ENCODE results near the gene RIPOR3.

RIPOR3 gene, protein sequence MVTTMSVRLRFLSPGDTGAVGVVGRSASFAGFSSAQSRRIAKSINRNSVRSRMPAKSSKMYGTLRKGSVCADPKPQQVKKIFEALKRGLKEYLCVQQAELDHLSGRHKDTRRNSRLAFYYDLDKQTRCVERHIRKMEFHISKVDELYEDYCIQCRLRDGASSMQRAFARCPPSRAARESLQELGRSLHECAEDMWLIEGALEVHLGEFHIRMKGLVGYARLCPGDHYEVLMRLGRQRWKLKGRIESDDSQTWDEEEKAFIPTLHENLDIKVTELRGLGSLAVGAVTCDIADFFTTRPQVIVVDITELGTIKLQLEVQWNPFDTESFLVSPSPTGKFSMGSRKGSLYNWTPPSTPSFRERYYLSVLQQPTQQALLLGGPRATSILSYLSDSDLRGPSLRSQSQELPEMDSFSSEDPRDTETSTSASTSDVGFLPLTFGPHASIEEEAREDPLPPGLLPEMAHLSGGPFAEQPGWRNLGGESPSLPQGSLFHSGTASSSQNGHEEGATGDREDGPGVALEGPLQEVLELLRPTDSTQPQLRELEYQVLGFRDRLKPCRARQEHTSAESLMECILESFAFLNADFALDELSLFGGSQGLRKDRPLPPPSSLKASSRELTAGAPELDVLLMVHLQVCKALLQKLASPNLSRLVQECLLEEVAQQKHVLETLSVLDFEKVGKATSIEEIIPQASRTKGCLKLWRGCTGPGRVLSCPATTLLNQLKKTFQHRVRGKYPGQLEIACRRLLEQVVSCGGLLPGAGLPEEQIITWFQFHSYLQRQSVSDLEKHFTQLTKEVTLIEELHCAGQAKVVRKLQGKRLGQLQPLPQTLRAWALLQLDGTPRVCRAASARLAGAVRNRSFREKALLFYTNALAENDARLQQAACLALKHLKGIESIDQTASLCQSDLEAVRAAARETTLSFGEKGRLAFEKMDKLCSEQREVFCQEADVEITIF

DNA sequence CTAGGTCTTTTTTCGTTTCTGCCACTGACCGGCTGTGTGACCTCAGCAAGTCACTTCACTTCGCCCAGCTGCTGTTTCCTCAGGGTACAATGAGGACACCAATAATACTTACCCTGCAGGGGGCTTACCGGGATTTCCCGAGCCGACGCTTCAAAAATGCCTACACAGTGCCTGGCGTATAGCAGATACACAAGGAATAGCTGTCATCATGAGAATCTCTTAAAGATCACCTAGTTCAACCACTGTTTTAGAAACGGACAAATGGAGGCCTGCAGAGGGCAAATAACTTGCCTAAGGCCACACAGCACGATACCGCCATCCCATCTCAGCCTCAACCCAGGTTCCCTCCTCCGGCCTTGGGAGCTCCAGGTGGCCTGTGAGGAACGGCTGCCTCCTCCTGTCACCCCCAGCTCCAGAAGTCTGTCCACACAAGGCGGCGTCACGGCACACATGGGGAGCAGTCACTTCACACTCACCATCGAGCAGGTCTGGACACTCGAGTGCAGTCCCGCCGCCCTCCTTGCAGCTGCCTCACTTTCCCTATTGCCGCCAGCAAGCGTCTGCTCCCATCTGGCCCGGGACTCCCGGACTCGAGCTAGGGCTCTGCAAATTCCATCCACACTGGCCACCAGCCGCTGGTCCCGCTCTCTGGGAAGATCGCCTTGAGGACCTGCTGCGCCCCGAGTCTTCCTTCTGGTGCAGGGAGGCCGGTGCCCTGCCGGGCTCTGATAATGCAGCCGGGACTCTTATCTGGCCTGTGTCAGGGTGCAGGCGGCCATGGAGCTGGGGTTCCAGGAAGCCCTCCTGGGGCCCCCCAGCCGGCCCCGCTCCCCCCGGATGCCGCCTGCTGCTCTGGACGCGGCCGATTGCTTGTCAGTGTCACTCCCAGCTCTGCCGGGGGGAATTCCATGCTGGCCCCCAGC lies at the start of gene RIPOR3:
RIPOR3 (minus strand) TSS at position 893 of the 923 bp plus-strand sequence; CDS start at position 479, 414 bp downstream.
- TF ChIP-seq CTCF (IDR thresholded peaks at IDR 0.05; ENCODE audit: low read depth, low read length) = no peak
- no peak for TF ChIP-seq EZH2phosphoT487 (IDR thresholded peaks at IDR 0.05; ENCODE audit: low read depth)
- no peak within 1 kb of the TSS for H2AFZ ChIP-seq (ENCODE audit: low read depth, low read length)
- H3K27ac ChIP-seq (ENCODE audit: low read length) = no peak within 1 kb of the TSS
- H3K27me3 ChIP-seq (ENCODE audit: low read depth, low read length) = peaks cover 42% of the 10 kb centered on the region
- H3K4me1 ChIP-seq (ENCODE audit: low read length) = no peaks in the 10 kb centered on the region
- no peak within 1 kb of the TSS for H3K4me3 ChIP-seq (ENCODE audit: low read length)
- no peak within 1 kb of the TSS for H3K9ac ChIP-seq (ENCODE audit: low read length)
- H4K20me1 ChIP-seq (ENCODE audit: insufficient read depth, low read length) = no peaks in the 10 kb centered on the region
- no peaks in the 10 kb centered on the region for H3K9me3 ChIP-seq (ENCODE audit: insufficient read depth, low read length)
- H3K79me2 ChIP-seq (ENCODE audit: low read length) = no peaks in the 10 kb centered on the region
- H3K4me2 ChIP-seq (ENCODE audit: low read length) = no peak within 1 kb of the TSS
- no peaks in the 10 kb centered on the region for H3K36me3 ChIP-seq (replicated peaks; ENCODE audit: low read depth, low read length)

DNA sequence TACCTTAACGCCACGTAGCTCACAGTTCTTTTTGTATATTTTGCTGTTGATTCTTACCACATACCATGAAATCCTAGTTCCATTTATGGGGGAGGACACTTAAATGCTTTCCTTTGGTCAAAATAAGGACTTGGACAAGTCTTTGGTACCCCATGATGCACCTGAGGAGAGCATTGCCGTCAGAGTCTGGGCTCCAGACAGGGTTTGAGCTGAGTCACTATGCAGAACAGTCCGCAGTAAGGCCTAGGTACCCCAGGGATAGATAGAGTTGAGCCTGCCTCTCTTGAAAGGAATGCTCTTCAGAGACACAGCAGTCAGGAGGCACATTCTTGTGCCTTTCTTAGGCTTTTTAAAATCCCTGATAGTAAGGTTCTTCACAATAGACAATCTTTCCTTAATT lies 46.0 kb upstream of the RIPOR3 start:
- no peak overlapping the region for H2AFZ ChIP-seq (ENCODE audit: low read depth, low read length)
- H3K4me1 ChIP-seq (ENCODE audit: low read length) = peaks cover 6% of the 10 kb centered on the region
- H3K4me2 ChIP-seq (ENCODE audit: low read length) = no peak overlapping the region
- H3K4me3 ChIP-seq (ENCODE audit: low read length) = no peak overlapping the region
- peaks cover 22% of the 10 kb centered on the region for H4K20me1 ChIP-seq (ENCODE audit: insufficient read depth, low read length)
- H3K9ac ChIP-seq (ENCODE audit: low read length) = no peak overlapping the region
- peaks cover 36% of the 10 kb centered on the region for H3K79me2 ChIP-seq (ENCODE audit: low read length)
- H3K9me3 ChIP-seq (ENCODE audit: insufficient read depth, low read length) = no peaks in the 10 kb centered on the region
- peaks cover 10% of the 10 kb centered on the region for H3K36me3 ChIP-seq (replicated peaks; ENCODE audit: low read depth, low read length)
- no peak overlapping the region for H3K27ac ChIP-seq (ENCODE audit: low read length)
- peaks cover 3% of the 10 kb centered on the region; the same call in 1 of the 2 replicates for H3K27me3 ChIP-seq (ENCODE audit: low read depth, low read length)
- TF ChIP-seq EZH2phosphoT487 (IDR thresholded peaks at IDR 0.05; ENCODE audit: low read depth) (no peak), CTCF (IDR thresholded peaks at IDR 0.05; ENCODE audit: low read depth, low read length) (no peak)

DNA sequence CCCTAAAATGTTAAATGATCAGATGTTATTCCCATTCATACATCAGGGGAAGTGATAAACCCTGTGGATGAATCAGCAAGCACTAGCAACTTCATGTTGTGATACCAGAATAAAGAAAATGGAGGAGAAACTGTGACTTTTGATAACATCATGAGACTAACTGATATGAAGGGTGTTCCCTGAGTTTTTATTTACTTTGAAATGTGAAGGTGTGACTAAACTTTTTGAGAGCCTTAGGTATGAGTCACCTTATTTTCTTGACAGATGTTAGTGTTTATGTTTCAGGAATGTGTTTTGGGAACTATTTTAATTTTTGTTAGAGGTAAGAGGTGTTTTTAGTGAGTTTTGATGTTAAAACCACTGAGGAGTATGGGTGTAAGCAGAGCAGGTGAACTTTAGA lies 44.5 kb upstream of the RIPOR3 start:
- Histone ChIP-seq H3K27ac (ENCODE audit: low read length) (no peak overlapping the region), H3K79me2 (ENCODE audit: low read length) (peaks cover 45% of the 10 kb centered on the region)

More for the DNA sequence above, 44.5 kb upstream of the RIPOR3 start:
- no peak overlapping the region for H3K4me3 ChIP-seq (ENCODE audit: low read length)
- H3K9me3 ChIP-seq (ENCODE audit: insufficient read depth, low read length) = no peaks in the 10 kb centered on the region
- H3K4me2 ChIP-seq (ENCODE audit: low read length) = no peak overlapping the region
- peaks cover 8% of the 10 kb centered on the region for H3K4me1 ChIP-seq (ENCODE audit: low read length)
- no peak overlapping the region for H2AFZ ChIP-seq (ENCODE audit: low read depth, low read length)
- peaks cover 10% of the 10 kb centered on the region for H3K36me3 ChIP-seq (replicated peaks; ENCODE audit: low read depth, low read length)
- H3K9ac ChIP-seq (ENCODE audit: low read length) = no peak overlapping the region
- TF ChIP-seq EZH2phosphoT487 (IDR thresholded peaks at IDR 0.05; ENCODE audit: low read depth) (no peak), CTCF (IDR thresholded peaks at IDR 0.05; ENCODE audit: low read depth, low read length) (no peak)
- H4K20me1 ChIP-seq (ENCODE audit: insufficient read depth, low read length) = peaks cover 24% of the 10 kb centered on the region
- H3K27me3 ChIP-seq (ENCODE audit: low read depth, low read length) = peaks cover 6% of the 10 kb centered on the region; the same call in 1 of the 2 replicates

Measured in OCI-LY3 (cell line).